IPS-20b (cell line): ENCODE measurements around the gene HEXIM2.

Source experiments
- H3K27ac ChIP-seq: one replicate; pipeline ENCODE4 v1.5.1; 2013; ENCODE audit warnings: low read length
- H3K27me3 ChIP-seq: 2 replicates; pipeline ENCODE4 v1.6.1; 2013; ENCODE audit warnings: mild to moderate bottlenecking, low read length, inconsistent platforms; ENCODE audit not compliant: insufficient read depth
- H3K36me3 ChIP-seq: 2 replicates; pipeline ENCODE4 v1.6.1; 2013; ENCODE audit warnings: low read depth, mild to moderate bottlenecking, inconsistent platforms, low read length, moderate library complexity; ENCODE audit not compliant: insufficient read depth
- H3K4me1 ChIP-seq: 2 replicates; pipeline ENCODE4 v1.6.1; 2013; ENCODE audit warnings: mild to moderate bottlenecking, control low read depth, inconsistent platforms, low read length, moderate library complexity; ENCODE audit not compliant: insufficient read depth
- H3K4me3 ChIP-seq: 2 replicates; pipeline ENCODE4 v1.5.1; 2013; ENCODE audit warnings: mild to moderate bottlenecking, low read length, inconsistent platforms
- H3K9ac ChIP-seq: 2 replicates; pipeline ENCODE4 v1.6.1; 2013; ENCODE audit warnings: low read depth, mild to moderate bottlenecking, inconsistent platforms, low read length, moderate library complexity
- H3K9me3 ChIP-seq: 2 replicates; pipeline ENCODE4 v1.6.1; 2013; ENCODE audit warnings: mild to moderate bottlenecking, low read depth, low read length, inconsistent platforms; ENCODE audit not compliant: insufficient read depth

HEXIM2 gene, protein sequence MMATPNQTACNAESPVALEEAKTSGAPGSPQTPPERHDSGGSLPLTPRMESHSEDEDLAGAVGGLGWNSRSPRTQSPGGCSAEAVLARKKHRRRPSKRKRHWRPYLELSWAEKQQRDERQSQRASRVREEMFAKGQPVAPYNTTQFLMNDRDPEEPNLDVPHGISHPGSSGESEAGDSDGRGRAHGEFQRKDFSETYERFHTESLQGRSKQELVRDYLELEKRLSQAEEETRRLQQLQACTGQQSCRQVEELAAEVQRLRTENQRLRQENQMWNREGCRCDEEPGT

DNA sequence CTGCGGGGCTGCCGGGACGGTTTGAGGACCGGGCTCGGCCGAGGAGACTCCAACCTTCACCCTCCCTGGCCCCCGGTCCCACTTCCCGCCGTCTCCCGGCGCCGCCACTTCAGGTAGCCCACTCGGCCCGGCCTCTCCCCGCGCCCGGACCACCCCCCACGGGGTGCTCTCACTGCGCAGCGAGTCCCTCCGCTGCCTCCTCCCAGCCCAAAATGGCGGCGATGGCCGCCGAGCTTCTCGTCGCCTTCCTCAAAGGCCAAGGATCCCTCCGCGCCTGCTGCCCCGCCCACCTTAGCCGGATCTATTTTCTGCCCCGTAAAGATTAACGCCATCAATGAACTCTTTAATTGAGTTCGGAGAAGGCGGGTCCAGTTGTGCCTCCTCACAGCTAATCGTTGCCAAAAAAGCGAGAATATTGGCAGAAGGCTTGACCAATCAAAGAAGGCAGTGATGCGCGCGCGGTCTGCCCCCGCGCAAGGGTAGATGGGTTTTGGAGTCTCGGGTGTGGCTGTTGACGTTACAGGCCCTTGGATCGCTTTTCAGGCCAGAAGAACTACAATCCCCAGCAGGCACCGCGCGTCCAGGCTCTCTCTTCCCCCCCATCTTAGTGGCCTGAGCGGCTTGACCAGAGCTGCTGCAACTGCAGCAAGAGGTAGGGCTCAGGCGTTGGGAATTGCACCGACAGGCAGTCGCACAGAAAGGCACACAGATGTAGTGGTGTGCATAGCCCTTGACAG lies at the start of gene HEXIM2:
Gene HEXIM2, plus strand, starts transcription at position 588 of the 737 bp plus-strand sequence. CDS start 919 bp downstream, outside the sequence.
- H3K27me3 ChIP-seq: no peaks in the 10 kb centered on the region
- peaks cover 14% of the 10 kb centered on the region; the same call in 1 of the 2 replicates for H3K4me1 ChIP-seq
- no peaks in the 10 kb centered on the region for H3K9me3 ChIP-seq
- peak within 1 kb of the TSS; percentile 97 for H3K9ac ChIP-seq
- 0 out of 2 replicates have a peak, but pooled peaks cover 8% of the 10 kb centered on the region for H3K36me3 ChIP-seq
- peak within 1 kb of the TSS; percentile 92 for H3K4me3 ChIP-seq
- peak within 1 kb of the TSS; percentile 93 for H3K27ac ChIP-seq

DNA sequence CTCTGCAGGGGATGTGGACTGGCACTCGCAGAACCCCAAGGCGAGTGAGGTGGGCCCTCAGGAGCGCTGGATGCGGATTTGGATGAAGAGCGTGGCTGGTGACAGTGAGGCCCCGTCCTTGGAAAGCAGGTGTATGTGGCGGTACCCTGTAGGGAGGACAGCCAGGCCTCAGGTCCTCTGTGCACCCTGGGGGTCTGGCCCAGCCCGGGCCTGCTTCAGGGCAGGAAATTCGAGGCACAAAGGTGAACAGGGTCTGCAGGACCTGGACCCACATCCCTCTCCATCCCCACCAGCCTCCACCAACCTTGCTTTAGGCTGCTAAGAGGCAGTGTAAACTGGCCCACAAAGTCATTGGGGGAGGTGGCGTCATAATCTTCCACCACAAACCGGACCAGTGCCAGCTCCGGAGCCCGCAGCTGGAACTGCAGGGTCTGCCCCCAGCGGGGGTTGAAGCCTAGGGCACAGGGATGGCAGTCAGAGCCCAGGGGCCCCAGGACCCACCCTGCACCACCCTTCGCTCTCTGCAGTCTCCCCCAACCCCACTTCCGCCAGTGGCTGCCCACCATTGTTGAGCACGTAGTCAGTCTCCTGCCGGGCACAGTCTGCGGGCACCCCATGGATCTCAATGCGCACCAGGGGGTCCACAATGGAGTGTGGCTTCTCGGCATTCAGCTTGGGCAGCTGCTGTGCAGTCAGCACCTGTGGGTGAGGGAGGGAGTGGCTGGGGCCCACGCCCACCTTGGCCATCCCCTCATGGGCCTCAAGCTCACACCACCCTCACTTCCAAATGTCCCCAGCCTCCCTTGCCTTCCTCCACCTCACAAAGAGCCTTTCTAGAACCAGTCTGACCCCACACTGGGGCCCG lies 48.9 kb upstream of the HEXIM2 start:
- H3K9ac ChIP-seq: no peak overlapping the region
- peaks cover 14% of the 10 kb centered on the region; the same call in 1 of the 2 replicates for H3K36me3 ChIP-seq

DNA sequence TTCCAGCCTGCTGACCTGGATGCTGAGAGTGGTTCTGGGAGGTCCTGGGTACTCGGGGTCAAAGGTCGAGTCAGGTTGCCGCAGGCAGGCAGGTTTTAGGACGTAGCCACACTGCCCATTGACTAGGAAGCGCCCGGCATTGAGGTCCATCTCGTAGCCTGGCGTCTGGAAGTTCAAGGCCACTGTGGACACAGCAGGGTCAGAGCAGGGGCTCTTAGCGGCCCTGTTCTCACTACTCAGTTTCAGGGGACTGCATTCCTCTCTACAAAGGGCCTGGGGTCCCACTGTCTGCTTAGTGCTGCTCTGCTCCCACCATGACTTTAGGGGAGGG lies 48.3 kb upstream of the HEXIM2 start:
- Histone ChIP-seq H3K9ac (no peak overlapping the region), H3K4me1 (peaks cover 4% of the 10 kb centered on the region; the same call in 1 of the 2 replicates), H3K27me3 (no peaks in the 10 kb centered on the region), H3K4me3 (no peak overlapping the region), H3K9me3 (no peaks in the 10 kb centered on the region), H3K27ac (no peak overlapping the region), H3K36me3 (peaks cover 8% of the 10 kb centered on the region; the same call in 1 of the 2 replicates)

More for the DNA sequence above, 48.9 kb upstream of the HEXIM2 start:
- Histone ChIP-seq H3K4me3 (no peak overlapping the region), H3K27ac (no peak overlapping the region), H3K9me3 (no peaks in the 10 kb centered on the region), H3K4me1 (peaks cover 4% of the 10 kb centered on the region; the same call in 1 of the 2 replicates), H3K27me3 (no peaks in the 10 kb centered on the region)

DNA sequence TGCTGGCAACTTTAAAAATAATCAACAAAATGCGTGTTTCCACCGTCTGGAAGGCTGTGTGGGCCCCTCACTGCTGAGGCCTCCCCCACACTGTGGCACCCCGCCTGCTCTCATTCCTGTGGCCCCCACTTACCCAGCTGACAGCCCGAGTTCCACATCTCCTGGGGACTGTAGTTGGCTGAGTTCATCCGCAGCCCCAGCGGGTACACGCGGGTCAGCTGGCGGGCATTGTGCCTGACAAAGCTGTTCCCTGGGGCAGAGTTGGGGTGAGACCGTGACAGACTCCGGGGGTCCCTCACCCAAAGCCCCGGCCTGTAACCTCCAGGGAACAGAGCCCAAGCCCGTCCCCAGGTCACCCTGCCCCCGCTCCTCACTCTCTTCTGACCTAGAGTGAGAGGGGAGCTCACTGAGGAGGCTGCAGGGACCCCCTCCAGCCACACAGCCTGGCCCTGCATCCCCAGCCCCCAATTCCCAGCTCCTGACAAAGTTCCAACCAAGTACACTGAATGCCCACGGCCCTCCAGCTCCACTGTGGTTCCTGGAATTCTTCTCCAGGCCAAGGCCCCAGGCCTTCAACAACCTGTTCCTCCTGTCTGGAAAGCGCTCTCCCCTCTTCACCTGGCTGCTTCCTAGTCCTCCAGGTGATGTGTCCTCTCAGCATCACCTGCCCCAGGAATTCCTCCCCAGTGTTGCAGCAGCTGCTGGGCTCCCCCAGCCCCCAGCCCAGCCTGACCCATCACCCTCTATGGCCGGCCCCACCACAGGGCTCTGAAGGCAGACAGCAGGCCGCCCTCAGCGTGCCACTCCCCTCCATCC lies 47.4 kb upstream of the HEXIM2 start:
- H3K36me3 ChIP-seq: no peaks in the 10 kb centered on the region
- no peaks in the 10 kb centered on the region for H3K27me3 ChIP-seq
- H3K27ac ChIP-seq: peak overlapping the region; percentile 24
- no peaks in the 10 kb centered on the region for H3K9me3 ChIP-seq
- H3K4me1 ChIP-seq: peaks cover 4% of the 10 kb centered on the region; the same call in 1 of the 2 replicates
- no peak overlapping the region for H3K9ac ChIP-seq
- H3K4me3 ChIP-seq: no peak overlapping the region

DNA sequence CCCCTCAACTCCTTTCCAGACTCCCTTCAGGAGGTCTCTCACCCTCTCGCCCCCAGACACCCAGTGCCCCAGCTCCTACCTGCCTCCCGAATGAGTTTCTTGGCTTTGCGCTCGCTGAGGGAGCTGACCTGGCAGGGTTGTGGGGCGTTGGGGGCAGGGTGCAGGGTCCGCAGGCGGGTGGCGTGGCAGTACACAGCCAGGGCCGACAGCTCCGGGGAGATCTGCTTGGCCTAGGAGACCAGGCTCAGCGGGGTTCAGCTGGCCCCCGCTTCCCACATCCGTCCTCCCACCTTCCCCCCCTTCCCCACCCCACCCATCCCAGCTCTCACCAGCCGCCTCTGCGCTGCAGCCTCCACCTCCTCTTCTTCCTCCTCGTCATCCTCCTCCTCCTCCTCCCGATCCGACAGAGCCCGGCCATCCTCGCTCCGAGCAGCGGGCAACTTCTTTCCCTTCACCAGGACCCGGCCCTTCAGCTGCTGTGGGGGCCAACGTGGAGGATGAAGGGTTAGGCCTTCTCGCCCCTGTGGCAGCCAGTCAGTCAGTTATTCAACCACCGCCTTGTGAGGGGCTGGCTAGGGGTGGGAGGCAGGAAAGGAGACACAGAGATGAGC lies 46.6 kb upstream of the HEXIM2 start:
- Histone ChIP-seq H3K4me3 (no peak overlapping the region), H3K27ac (no peak overlapping the region), H3K9ac (no peak overlapping the region), H3K4me1 (peaks cover 4% of the 10 kb centered on the region; the same call in 1 of the 2 replicates), H3K36me3 (no peaks in the 10 kb centered on the region), H3K9me3 (no peaks in the 10 kb centered on the region), H3K27me3 (no peaks in the 10 kb centered on the region)

DNA sequence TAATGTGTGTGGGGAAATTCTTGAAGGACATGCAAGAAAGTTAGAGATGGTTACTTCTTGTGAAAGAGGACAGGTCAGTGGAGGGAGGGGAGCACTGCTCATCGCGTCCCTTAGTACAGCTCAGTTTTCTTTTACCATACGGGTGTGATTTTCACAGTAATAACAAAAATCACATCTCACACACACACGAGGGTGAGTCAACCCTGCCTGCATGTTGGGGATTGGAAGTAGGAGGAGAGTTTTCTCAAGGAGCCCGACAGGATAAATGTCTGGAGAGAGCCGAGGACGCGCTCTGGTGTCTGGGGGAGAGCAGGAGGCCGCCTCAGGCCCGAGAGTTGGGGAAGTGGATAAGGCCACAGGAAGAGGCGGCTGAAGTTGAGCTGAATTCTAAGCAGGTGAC lies 45.8 kb upstream of the HEXIM2 start:
- Histone ChIP-seq H3K9me3 (no peaks in the 10 kb centered on the region), H3K27ac (no peak overlapping the region), H3K4me3 (no peak overlapping the region), H3K4me1 (peaks cover 4% of the 10 kb centered on the region; the same call in 1 of the 2 replicates), H3K36me3 (no peaks in the 10 kb centered on the region), H3K9ac (no peak overlapping the region), H3K27me3 (no peaks in the 10 kb centered on the region)

DNA sequence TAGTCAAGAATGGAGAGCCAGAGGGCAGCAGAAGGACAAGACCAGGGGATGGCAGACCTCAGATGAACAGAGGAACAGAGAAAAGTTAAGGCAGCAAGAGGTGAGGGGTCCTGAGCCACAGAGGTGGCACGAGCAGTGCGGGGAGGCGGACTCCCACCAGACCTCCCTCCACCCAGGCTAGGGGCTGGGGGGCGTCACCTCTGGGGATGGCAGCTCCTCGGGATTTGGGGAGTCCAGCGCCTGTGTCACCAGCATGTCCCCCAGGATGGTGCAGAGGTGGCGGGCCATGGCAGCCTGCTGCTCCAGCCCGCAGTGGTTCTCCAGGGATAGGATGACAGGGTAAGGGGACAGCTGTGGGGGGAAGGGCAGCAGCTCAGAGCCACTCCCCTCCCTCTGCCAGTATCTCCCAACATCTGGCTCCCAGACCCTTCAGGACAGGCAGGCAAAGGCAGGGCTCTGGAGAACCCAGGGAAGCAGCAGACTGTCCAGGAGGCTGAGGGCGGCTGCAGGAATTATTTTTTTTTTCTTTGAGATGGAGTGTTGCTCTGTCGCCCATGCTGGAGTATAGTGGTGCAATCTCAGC lies 45.1 kb upstream of the HEXIM2 start:
- H3K27ac ChIP-seq: no peak overlapping the region
- H3K9me3 ChIP-seq: no peaks in the 10 kb centered on the region
- H3K9ac ChIP-seq: no peak overlapping the region
- H3K4me3 ChIP-seq: no peak overlapping the region
- H3K36me3 ChIP-seq: no peaks in the 10 kb centered on the region
- H3K4me1 ChIP-seq: peaks cover 4% of the 10 kb centered on the region; the same call in 1 of the 2 replicates
- no peaks in the 10 kb centered on the region for H3K27me3 ChIP-seq

DNA sequence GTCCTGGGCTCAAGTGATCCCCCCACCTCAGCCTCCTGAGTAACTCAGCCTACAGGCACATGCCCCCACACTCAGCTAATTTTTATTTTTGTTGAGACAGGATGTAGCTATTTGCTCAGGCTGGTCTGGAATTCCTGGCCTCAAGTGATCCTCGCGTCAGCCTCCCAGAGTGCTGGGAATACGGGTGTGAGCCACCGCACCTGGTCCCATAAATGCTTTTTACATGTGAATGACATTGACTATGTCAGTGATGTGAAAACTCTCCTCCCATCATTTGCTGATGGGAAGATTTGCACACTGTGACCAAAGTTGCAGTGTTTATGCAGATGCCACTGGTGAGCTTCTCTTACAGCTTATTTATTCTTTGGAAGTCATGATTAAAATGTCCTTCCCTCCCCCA lies 44.3 kb upstream of the HEXIM2 start:
- Histone ChIP-seq H3K36me3 (no peaks in the 10 kb centered on the region), H3K27me3 (no peaks in the 10 kb centered on the region), H3K27ac (no peak overlapping the region), H3K9me3 (no peaks in the 10 kb centered on the region), H3K4me3 (no peak overlapping the region), H3K4me1 (peaks cover 4% of the 10 kb centered on the region; the same call in 1 of the 2 replicates), H3K9ac (no peak overlapping the region)

DNA sequence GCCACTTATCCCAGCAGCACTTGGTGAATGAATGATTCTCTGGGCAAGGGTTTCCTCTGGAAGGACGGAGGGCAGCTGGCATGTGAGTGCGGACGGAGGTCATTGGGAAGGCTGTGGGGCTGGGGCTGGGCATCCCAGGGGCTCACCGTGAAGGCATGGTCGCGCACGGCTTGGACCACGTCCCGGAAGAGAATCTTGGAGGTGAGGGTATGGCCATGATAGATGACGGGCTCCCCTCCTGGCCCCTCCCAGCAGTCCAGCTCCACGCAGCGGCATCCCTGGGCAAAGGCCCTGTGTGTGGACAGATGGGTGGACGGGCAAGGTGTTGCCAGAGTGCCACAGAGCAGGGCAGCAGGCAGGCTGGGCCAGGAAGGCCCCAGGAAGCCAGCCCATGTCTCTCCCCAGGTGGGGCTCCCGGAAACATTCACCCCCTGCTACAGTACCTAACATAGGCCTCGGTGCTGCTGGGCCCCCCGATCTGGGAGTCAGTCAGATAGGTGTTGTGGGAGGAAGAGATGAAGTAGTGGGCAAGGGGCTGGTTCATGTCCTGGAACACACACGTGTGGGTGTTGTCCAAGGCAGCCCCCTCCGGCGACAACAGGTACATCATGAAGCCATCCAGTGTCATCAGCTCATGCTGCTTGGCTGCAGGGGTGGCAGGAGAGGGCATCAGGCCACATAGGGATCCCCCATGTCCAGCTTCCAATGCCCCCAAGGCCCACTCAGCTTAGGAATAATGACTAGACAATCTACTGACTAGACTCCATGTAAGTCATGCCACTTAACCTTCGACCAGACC lies 43.6 kb upstream of the HEXIM2 start:
- no peaks in the 10 kb centered on the region for H3K36me3 ChIP-seq
- H3K9ac ChIP-seq: no peak overlapping the region
- no peaks in the 10 kb centered on the region for H3K9me3 ChIP-seq
- H3K27ac ChIP-seq: no peak overlapping the region
- H3K27me3 ChIP-seq: no peaks in the 10 kb centered on the region
- H3K4me3 ChIP-seq: no peak overlapping the region
- H3K4me1 ChIP-seq: peaks cover 4% of the 10 kb centered on the region; the same call in 1 of the 2 replicates

DNA sequence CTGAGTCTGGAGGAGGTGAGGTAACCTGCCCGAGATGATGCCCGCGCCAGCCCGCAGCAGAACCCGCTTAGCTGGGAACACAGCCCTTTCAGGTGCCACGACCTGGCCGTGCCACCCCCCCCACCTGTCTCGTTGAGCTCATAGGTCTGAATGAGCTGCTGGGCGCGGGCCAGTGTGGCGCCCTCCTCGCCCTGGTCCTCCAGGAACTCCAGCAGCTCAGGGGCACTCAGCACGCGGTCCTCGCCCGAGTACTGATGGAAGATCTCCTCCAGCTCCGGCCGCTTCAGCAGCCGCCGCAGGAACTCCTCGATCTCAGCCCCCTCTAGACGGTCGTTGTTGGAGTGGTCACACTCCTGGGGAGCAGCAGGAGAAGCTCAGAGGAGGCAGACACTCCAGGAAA lies 43.0 kb upstream of the HEXIM2 start:
- Histone ChIP-seq H3K27me3 (no peaks in the 10 kb centered on the region), H3K36me3 (no peaks in the 10 kb centered on the region), H3K4me1 (peaks cover 4% of the 10 kb centered on the region; the same call in 1 of the 2 replicates), H3K9me3 (no peaks in the 10 kb centered on the region), H3K9ac (no peak overlapping the region), H3K4me3 (no peak overlapping the region), H3K27ac (no peak overlapping the region)
